ENCODE data around the gene EIF1AD. TPM values are rescaled to one million over a fixed set of nuclear protein-coding genes. Genes with fewer than 3 reads are reported as not detected.

The EIF1AD gene
- total RNA-seq, 4 donors from 2014 or later = 29.3 to 35.0 (median 30.7) TPM

- 80 to 93% methylated on average over 1 to 3 of the region's 34 CpGs for WGBS, 2 donors (ENCODE audit: low coverage in 1 of 2)
- no peak overlapping the region for H3K4me3 ChIP-seq
- H3K36me3 ChIP-seq = peaks cover 0 to 57% of the 10 kb centered on the region in 2 donors
- ATAC-seq = no peak
- H3K27me3 ChIP-seq = no peaks in the 10 kb centered on the region
- TF ChIP-seq EP300 (IDR thresholded peaks at IDR 0.05) (no peak), POLR2A (IDR thresholded peaks at IDR 0.05) (no peak)
- H3K27ac ChIP-seq = no peak overlapping the region
- no peaks in the 10 kb centered on the region for H3K4me1 ChIP-seq
- H3K9me3 ChIP-seq = no peaks in the 10 kb centered on the region
Measured at GRCh38 chr11:65978391-65979238, 23.3 kb downstream of the EIF1AD start.

- TF ChIP-seq POLR2AphosphoS5 (IDR thresholded peaks at IDR 0.05) (no peak), POLR2A (IDR thresholded peaks at IDR 0.05) (no peak), EP300 (IDR thresholded peaks at IDR 0.05) (no peak)
- TF ChIP-seq, protein P1, sequence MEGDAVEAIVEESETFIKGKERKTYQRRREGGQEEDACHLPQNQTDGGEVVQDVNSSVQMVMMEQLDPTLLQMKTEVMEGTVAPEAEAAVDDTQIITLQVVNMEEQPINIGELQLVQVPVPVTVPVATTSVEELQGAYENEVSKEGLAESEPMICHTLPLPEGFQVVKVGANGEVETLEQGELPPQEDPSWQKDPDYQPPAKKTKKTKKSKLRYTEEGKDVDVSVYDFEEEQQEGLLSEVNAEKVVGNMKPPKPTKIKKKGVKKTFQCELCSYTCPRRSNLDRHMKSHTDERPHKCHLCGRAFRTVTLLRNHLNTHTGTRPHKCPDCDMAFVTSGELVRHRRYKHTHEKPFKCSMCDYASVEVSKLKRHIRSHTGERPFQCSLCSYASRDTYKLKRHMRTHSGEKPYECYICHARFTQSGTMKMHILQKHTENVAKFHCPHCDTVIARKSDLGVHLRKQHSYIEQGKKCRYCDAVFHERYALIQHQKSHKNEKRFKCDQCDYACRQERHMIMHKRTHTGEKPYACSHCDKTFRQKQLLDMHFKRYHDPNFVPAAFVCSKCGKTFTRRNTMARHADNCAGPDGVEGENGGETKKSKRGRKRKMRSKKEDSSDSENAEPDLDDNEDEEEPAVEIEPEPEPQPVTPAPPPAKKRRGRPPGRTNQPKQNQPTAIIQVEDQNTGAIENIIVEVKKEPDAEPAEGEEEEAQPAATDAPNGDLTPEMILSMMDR (IDR thresholded peaks at IDR 0.05) = no peak
- 93% methylated on average over 7 of the region's 29 CpGs; no CpG with 5 or more reads in 1 of the 2 donors for whole genome bisulfite sequencing, 2 donors (ENCODE audit: low coverage in 1 of 2)
- Histone ChIP-seq H3K9me3 (no peaks in the 10 kb centered on the region), H3K4me3 (no peak overlapping the region), H3K4me1 (no peaks in the 10 kb centered on the region), H3K27ac (no peak overlapping the region), H3K27me3 (no peaks in the 10 kb centered on the region), H3K36me3 (peaks cover 0 to 65% of the 10 kb centered on the region in 2 donors)
- ATAC-seq = no peak
Measured at GRCh38 chr11:65977621-65978390, 24.2 kb downstream of the EIF1AD start.

GRCh38 chr11:65976216-65977176, 25.5 kb downstream of the EIF1AD start:
- 42 to 70% methylated on average over 2 to 5 of the region's 43 CpGs for WGBS, 2 donors (ENCODE audit: low coverage in 1 of 2)
- H3K27me3 ChIP-seq = no peaks in the 10 kb centered on the region
- H3K9me3 ChIP-seq = no peaks in the 10 kb centered on the region
- ATAC-seq = no peak
- TF ChIP-seq, protein P1 (IDR thresholded peaks at IDR 0.05) = no peak
- TF ChIP-seq EP300 (IDR thresholded peaks at IDR 0.05) (no peak), POLR2AphosphoS5 (IDR thresholded peaks at IDR 0.05) (no peak), POLR2A (IDR thresholded peaks at IDR 0.05) (no peak)
- no peaks in the 10 kb centered on the region for H3K4me1 ChIP-seq
- H3K36me3 ChIP-seq = peaks cover 0 to 76% of the 10 kb centered on the region in 2 donors
- H3K27ac ChIP-seq = no peak overlapping the region
- no peak overlapping the region for H3K4me3 ChIP-seq

- ATAC-seq = no peak
- WGBS, 2 donors (ENCODE audit: low coverage in 1 of 2) = 86 to 87% methylated on average over 5 to 8 of the region's 9 CpGs
- Histone ChIP-seq H3K27ac (no peak overlapping the region), H3K4me1 (no peaks in the 10 kb centered on the region), H3K9me3 (no peaks in the 10 kb centered on the region), H3K27me3 (no peaks in the 10 kb centered on the region), H3K4me3 (no peak overlapping the region), H3K36me3 (peaks cover 0 to 76% of the 10 kb centered on the region in 2 donors)
- TF ChIP-seq POLR2A (IDR thresholded peaks at IDR 0.05) (no peak), POLR2AphosphoS5 (IDR thresholded peaks at IDR 0.05) (no peak), EP300 (IDR thresholded peaks at IDR 0.05) (no peak)
- TF ChIP-seq, protein P1 (IDR thresholded peaks at IDR 0.05) = no peak
Measured at GRCh38 chr11:65975771-65976170, 26.2 kb downstream of the EIF1AD start.
